CD4-positive, alpha-beta T cell treated with Interleukin-21 for 1 hour (primary cell): Measurements from ENCODE around the gene TANGO6.
"Not testable (repeated sequence)": the region's sequence is repeated elsewhere in the genome, so short reads cannot be mapped to it uniquely, and the experiment has no call there.

Experiments used
- DNase-seq: peaks from one replicate; pipeline ENCODE4 v3.0.0-alpha.2; 2020

Gene TANGO6

GRCh38 chr16:68973611-68974120 is 130.3 kb downstream of the TANGO6 start:
- DNase-seq = no peak

- no peak for DNase-seq
Observed at GRCh38 chr16:68978303-68978954, 135.1 kb downstream of the TANGO6 start.

GRCh38 chr16:68980695-68981315 is 137.5 kb downstream of the TANGO6 start:
- no peak for DNase-seq

GRCh38 chr16:68981971-68982370 is 138.6 kb downstream of the TANGO6 start:
- no peak for DNase-seq

GRCh38 chr16:68984467-68984866 is 141.1 kb downstream of the TANGO6 start:
- no peak for DNase-seq

GRCh38 chr16:68985268-68985667 is 141.9 kb downstream of the TANGO6 start:
- no peak for DNase-seq

- no peak for DNase-seq
Observed at GRCh38 chr16:68985855-68986254, 142.5 kb downstream of the TANGO6 start.

GRCh38 chr16:68987734-68988457 is 144.6 kb downstream of the TANGO6 start:
- no peak for DNase-seq

- DNase-seq = not testable (repeated sequence)
Observed at GRCh38 chr16:68990172-68990845, 147.0 kb downstream of the TANGO6 start.

GRCh38 chr16:68991075-68991474 is 147.7 kb downstream of the TANGO6 start:
- DNase-seq = no peak

GRCh38 chr16:68992521-68992920 is 149.2 kb downstream of the TANGO6 start:
- no peak for DNase-seq

GRCh38 chr16:68993456-68993855 is 150.1 kb downstream of the TANGO6 start:
- DNase-seq = no peak

GRCh38 chr16:68993885-68994284 is 150.6 kb downstream of the TANGO6 start:
- DNase-seq = no peak

- no peak for DNase-seq
Observed at GRCh38 chr16:68994324-68994723, 151.0 kb downstream of the TANGO6 start.

GRCh38 chr16:68995011-68995504 is 151.7 kb downstream of the TANGO6 start:
- no peak for DNase-seq

GRCh38 chr16:68997564-68997963 is 154.2 kb downstream of the TANGO6 start:
- no peak for DNase-seq

- no peak for DNase-seq
Observed at GRCh38 chr16:68999114-68999513, 155.8 kb downstream of the TANGO6 start.

GRCh38 chr16:69003500-69003899 is 160.2 kb downstream of the TANGO6 start:
- no peak for DNase-seq

GRCh38 chr16:69005641-69006355 is 162.5 kb downstream of the TANGO6 start:
- no peak for DNase-seq

- no peak for DNase-seq
Observed at GRCh38 chr16:69012906-69013305, 169.6 kb downstream of the TANGO6 start.

GRCh38 chr16:69013991-69014390 is 170.7 kb downstream of the TANGO6 start:
- DNase-seq = no peak

GRCh38 chr16:69014811-69015210 is 171.5 kb downstream of the TANGO6 start:
- no peak for DNase-seq
